ENCODE data around the gene MEF2D.
A peak's percentile ranks its signal among the peaks of the same experiment; 100 is the strongest.

Gene MEF2D

DNA sequence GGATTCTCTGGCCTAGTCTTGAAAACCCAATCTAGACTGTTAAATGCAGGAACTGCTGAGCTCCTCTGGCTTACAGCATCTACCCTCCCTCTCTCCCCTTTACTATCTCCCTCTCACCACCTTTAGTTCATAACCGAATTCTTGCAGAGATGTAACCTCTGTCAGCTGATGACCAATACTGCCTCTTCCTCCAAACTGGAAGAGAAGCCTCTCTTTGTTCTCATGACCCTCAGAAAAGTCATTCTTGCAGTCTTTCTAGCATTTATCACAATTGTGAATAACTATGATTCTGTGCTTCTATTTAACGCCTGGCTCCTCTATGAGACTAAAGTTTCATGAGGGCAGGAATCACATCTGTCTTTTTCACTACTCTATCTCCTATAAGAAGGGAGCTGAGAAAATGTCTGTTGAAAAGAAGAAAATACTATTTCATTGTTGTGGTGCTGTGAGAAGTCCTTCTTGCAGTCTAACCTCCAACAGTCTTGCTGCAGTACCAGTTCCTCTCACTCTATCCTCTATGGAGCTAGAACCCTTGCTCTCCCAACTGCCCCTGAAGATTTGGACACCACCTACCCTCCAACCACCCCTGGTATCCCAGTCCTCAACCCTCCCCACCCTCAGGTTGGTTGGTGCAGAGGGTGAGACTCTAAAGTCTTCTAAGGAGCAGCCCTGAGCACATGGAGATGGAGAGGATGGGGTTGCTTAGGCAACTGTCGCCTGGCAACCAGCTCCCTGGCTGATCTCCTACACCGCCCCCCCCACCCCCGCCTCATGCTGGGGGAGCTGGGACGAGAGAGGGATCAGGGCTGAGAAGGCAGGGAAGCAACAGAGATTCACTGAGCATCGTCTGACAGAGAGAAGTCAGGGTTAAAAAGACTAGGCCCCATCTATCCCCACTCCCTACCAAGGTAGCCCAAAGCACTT, 13.9 kb downstream of the MEF2D start:
- DNase-seq = no peak

DNA sequence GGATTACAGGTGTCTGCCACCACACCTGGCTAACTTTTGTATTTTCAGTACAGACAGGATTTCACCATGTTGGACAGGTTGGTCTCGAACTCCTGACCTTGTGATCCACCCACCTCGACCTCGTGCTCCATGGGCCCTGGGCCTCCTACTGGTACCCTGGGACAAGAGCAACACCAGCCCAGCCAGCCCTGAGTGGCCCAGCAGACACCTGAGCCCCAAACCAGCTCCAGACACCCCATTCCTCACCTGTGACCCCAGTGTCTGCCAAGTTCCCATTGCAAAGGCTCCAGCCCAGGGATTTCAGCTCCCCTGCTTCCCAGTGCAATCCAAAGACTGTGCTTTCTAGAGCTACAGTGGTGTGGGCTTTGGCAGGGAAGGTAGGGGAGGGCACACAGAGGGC, 14.6 kb downstream of the MEF2D start:
- no peak for DNase-seq

DNA sequence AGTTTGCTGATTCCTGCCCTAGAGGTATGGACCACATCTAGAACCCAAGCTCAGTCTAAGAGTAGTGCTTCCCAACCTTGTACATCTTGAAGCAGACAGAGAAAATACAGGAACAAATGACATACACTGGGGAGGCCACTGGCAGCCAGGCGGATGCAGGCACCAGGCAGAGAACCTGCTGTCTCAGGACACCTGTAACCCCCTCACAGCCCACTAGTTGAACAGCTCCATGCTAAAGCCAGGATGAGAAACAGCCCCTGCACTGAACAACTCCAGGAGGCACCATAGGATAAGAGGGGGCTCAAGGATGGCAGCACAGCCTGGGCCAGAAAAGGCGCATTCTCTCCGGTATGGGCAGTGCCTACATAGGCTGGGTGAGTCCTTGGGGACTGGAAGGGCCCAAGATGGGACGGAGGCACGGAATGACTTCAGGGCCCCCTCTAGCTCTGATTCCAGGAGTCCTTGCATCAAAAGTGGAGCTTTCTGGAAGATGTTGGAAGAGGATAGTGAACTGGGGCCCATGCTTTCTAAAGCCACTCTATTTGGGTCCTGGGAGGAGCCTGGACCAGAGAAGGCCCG, 16.0 kb downstream of the MEF2D start:
- DNase-seq = no peak

DNA sequence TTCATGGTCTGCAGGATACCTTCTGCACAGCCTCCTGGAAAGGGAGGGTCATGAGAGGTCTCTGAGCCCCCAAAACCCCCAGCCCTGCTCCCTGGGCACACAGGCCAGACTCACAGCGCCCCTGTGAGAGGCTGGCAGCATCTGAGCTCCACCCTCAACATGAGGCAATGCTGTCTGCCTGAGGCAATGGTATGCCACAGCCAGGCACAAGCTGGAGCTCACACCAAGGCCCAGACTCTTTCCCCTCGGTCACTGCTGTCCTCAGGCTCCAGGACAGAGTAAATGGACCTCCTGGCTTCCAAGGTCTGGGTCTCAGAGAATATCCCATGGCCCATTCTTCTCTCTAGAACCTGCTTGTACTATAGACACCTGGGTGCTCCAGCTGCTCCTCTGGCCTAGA, 17.2 kb downstream of the MEF2D start:
- no peak for DNase-seq

DNA sequence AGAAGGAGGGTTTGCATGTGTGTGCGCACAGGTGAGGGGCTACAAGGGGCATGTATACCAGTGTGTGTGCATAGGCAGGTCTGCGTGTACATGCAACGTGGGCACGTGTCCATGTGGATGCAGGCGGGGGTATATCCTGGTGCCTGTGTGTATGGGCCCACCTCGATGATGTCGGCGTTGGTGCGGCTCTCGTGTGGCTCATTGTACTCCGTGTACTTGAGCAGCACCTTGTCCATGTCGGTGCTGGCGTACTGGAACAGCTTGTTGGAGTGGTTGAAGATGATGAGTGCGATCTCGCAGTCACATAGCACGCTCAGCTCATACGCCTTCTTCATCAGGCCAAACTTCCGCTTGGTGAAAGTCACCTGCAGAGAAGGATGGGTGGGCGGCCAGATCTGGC, 18.3 kb downstream of the MEF2D start:
- no peak for DNase-seq

DNA sequence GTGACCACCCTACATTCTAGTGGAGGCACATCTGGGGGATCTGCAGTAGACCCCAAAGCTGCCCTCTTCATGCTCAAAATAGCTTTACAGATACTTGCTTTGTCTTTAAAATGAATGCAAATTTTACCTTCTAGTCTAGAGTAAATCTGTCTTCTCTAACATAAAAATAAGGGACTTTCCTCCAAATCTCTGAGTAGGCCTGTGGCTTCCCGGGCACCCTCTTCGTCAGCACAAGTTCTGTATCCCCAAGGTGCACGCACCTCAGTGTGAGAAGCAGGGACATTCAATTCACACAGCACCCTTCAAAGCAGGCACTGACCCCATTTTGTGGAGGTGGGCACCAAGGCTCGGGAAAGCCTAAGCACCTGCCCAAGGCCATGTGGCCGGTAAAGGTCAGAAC, 19.0 kb downstream of the MEF2D start:
- no peak for DNase-seq

DNA sequence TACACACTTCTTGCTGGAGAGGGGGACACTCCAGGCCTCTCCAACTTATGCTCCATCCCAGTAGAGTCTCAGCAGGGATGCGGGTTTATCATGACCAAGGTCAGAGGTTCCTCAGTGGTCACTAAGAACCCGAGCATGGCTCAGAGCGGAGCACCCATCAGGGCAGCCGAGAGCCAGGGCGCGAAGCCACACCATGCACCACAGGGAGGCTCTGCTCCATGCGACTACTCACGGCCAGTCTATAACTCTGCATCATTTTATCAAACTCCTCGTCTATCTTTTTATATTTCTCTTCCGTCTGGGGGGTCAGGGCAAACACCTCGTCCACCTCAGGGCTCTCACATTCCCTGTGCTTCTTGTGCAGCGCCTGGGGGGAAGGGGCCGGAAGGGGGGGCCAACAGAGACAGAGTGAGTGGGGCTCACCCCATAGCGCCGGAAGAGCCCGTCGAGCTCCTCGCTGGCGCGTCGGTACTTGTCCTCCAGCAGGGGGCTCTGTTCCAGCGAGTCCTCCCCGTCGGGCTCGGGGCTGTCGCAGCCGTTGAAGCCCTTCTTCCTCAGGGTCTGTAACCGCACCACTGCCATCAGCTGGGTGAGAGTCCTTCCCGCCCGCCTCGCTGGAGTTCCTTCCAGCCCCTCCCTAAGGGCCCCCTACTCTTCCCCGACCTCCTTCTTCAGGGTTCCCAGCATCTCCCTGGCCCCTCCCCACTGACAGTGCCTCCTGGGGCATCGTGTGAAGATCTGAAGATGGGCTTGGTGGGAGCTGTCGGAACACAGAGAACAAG, 20.0 kb downstream of the MEF2D start:
- peak; percentile 88 for DNase-seq

DNA sequence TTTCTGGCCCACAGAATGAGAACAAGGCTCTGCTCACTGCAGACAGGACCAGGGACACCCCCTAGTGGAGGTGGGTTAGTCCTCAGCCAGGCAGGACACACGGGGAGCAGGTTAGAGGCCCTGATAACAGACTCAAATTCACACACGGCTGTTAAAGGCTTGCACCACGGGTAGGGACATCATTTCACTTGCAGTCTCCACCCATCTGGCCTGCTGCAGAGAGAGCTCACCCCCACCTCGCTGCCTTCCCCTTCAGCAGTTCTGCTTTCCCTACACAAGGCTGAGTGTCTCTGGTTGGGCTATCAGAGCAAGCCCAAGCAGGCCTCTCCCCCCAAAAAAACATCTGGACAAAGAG, 20.6 kb downstream of the MEF2D start:
- DNase-seq = no peak

DNA sequence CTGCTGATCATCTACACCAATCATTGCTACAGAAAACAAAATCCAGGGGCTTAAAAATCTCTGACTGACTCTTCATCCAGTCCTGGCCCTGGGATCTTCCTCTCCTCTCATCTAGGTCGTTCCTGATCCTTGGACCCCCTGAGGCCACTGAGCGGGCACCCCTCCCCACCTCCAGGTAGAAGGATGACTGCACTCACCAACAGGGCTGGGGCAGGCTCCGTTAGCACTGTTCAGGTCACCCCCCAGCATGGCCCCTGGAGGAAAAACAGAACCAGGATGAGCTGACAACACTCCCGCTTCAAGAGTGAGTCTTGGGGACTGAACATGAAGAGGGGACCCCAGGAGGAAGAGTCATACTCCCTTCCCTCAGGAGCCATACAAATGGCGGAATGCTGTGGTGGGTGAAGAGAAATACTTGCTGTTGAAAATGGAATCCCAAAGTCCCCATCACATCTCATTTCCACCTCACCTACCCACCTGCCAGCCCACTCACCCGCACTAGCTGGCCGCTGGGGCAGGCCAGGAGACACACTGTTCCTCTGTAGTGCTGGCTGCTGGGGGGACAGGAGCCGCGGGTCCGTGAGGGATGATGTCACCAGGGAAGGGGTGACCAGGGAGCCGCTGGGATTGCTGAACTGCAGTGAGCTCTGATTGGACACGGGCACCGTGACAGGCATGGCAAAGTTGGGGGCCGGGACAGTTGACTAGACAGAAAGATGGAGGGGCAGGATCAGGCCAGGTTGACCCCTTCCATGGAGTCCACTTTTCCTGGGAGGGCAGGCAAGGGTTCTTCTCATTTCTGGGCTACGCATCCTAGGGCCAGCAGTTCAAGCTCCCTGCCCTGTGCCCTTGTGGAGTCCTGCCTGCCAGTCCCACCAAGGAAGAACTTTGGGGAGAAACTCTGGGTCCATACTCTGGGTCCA, 21.2 kb downstream of the MEF2D start:
- no peak for DNase-seq

DNA sequence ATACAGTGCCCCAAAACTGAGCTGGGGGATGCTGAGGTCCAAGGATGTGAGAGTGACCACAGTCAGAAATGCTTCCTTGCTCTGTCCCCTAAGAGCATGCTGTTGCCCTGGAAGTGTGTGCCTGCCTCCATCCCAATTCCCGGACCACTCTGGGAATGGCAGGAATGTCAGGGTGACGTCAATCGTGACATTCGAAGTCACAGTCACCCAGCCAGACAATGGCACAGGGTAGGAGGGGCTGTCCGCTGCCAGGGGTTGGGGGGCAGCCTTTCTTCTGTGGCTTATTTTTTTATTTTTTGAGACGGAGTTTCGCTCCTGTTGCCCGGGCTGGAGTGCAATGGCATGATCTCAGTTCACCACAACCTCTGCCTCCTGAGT, 22.3 kb downstream of the MEF2D start:
- DNase-seq = no peak

DNA sequence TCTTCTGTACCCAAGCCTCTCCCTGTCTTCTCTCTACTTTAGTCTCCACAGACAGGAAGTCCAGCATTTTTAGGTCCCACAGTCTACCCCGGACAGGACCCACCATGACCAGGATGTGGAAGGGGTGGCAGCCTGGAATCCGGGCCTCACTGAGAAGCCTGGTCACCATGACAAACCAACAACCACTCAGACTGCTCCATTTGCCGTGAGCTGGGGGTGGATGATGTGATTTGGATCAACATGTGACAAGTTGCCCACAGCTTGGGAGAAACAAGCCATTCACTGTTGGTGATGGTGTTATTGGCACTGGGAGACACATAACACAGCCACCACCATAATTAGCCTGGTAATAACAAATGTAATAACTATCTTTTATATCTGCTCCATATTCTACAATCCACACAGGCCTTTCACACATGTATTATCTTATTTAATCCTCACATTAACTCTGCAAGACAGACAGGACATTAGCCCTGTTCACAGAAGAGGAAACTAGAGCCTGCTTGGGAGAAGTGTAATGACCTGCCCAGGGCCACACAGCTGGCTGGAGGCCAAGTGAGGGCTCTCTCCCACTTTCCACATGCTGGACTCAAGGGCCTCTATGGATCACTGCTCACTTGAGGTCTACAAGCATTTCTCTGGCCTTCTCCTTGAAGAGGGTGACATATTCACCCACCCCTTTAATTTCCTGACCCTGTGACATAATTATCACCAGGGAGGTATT, 22.9 kb downstream of the MEF2D start:
- DNase-seq = no peak

DNA sequence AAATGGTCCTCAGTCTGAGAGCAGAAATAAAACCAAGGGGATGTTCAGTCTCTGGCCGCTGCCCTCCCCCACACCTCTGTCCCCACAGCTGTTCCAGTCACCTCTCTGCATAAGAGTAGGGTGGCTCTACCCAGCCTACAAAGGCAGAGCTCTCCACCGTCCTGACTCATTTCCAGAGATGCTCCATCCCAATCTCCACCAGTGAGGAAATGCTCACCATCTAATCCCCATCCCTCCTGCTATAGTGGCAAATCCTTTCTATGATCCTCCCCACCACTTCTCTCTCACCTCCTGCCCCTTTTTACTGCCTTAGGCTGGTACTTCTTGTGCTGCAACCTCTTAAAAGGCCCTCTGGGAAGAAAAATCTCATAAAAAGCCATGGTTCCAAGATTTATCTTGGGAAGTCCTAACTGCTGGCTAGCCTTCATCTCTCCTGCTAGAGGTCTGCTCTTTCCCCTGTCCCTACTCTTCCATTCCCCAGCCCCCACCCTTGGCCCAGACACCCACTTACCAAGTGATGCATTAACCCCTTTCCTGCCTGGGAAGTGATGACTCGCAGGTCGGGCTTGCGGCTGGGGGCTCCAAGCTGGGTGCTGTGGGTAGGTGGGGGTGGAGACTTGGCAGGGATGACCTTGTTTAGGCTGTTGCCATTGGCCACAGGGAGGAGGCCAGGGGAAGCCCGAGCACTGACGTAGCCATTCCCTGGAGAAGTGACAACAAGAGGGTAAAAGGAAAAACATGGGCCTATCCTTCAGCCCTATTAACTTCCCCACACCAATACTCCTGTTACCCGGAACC, 23.9 kb downstream of the MEF2D start:
- peak; percentile 75 for DNase-seq

DNA sequence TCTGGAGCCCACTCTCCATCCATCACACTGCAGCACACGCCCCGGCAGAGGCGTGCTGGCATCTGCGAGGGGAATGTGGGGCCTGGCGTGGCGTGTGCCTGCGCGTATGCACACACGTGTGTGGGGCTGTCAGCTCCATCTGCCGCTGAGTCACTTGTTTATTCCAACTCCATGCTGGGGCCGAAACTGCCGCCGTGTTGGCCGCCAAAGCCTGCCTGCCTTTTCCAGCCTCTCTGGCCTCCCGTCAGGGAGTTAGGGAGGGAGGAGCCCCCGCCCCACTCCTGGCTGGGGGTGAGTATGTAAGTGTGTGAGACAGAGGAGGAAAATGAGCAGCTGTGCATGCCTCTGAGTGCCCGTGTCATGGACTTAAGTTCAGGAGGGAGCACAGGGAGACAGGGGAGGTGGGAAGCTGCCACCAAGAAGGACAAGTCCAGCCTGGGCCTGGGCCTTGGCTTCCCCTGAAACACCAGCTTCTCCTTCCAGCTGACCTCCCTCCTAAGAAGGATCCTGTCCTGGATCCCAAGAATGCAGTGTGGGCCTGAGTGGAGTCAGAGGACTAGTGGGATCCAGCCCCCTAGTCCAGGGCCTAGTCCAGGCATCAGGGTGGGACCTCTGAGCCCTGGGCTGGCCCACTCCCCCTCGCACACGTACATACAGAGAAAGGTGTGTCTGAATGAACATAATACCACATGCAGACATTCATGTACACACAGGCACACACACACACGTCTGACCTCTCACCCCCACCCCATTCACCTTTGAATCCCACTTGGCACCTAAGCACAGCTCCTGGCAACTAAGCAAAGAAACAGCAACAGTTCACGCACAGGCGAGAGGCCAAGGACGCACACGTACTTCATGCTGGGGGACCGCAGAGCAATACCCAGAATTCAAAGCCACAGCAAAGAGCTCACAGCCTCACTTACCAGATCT, 24.7 kb downstream of the MEF2D start:
- DNase-seq = no peak

DNA sequence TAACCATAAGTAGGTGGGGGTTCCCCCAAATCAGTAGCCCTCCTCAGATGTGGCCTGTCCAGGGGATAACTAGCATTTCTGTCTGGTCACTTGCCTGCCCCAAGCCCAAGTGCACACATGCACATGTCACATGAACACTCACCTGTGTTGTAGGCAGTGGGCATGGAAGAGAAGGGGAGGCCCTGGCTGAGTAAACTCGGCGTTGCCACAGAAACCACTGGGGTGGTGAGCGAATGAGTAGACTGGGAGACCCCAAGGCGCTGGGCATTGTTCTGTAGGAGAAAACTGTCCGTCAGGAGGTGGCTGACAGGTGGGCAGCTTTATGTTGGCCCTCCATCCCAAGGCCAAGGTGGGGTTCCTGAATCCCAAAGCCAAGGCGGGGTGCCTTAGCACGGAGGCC, 25.6 kb downstream of the MEF2D start:
- no peak for DNase-seq

DNA sequence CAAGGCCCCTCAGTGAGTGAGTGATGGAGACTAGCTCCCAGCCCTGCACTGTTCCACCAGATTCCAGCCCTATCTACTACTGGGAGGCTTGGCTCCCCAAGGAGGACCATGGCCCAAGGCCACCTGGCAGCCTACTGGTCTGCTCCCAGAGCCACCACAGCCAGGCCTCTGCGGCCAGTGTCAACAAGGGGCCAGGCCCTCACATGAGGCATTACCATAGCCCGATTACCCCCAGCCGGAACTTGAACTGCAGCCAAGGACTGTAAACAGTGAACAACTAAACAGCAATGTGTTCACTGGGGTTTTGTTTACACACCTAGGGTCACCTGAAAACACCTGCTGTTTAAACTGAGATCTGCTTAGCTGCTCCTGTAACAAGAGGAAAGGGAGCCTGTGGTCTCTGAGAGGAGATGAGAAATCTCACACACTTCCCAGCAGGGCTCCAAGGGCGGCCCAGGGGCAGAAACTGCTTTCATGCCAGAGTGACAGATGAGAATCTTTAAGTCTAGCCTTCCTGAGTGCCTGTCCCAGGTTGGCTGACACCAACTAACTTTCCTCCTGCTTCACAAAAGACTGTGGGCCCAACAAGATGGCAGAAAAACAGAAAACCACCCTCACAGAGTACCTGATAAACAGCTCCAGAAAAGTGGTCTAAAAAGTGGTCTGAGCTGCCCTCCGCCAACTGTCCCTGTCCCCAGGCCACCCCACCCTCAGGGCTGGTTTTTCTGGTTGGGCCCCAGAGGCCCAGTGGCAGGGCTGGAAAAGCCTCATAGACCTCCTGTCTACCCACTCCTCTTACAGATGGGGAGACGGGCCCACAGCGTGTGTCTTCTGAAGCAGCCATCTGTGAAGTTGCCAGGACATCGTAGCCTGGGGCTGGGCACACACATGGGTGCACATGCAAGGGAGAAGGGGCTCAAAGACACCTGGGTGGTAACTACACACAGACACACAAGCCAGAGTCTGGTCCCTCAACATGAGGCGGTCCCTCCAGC, 28.8 kb downstream of the MEF2D start:
- DNase-seq = no peak

DNA sequence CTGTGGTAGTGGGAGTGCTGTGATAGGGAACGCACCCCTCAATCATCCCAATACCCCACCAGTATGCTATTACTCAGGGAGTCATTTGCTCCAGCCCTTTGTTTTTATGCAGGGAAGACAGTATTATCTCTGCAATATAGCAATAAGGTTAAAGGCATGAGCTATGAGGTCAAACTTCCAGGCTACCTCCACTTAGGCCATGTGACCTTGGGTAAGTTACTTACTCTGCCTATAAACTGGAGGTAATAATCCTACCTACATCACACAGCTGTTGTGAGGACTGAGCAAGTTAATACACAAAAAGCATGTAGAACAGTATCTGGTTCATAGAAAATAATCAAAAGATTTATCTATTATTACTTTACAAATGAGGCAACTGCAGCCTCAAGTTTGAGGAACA, 30.1 kb downstream of the MEF2D start:
- no peak for DNase-seq

DNA sequence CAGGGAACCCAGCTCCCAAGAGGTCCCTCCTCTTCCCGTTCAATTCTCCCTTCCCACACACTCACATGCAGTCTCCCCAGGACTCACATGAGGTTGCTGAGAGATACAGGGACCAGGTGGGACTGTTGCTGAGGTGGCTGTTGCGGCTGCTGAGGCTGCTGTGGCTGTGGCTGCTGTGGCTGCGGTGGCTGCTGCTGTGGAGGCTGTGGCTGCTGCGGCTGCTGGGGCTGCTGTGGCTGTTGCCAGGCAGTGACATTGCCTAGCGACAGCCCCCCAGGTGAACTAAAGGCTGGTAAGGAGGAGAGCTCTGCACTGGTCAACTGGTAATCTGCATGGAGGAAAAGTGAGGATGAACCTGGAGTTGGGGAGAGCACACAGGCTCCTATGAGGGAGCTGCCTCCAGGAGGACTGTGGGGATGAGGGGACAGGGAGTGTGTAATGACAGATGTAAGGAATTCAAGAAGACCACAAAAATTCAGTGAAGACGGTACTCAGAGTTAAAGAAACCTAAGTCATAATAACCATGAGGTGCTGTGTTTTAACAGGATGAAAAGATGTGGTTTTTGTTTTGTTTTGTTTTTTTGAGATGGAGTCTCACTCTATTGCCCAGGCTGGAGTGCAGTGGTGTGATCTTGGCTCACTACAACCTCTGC, 31.8 kb downstream of the MEF2D start:
- no peak for DNase-seq

DNA sequence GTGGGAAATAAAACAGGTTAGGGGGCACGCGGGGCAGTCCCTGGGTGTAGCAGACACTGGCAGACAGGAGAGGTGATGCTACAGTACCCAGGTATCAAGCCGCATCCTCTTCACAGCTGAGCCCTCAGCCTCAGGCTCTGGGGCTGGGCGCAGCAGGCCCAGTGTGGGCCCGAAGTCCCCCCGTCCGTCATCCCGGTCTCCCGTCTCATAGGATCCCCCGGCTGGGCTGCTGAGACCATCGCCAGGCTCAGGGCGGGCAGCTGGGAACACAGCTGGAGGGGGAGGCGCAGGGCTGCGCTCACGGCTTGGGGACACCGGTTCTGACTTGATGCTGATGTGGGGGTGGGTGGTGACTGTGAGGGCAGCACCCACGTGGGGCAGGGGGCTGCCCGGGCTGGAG, 32.7 kb downstream of the MEF2D start:
- no peak for DNase-seq

Data from activated CD8-positive, alpha-beta memory T cell treated with anti-CD3 and anti-CD28 coated beads, Interleukin-2, amount 50 U/mL, for 48 hours (primary cell).